HepG2 (cell line): ENCODE measurements around the gene SLAIN2. TPM values are rescaled to one million over a fixed set of nuclear protein-coding genes. Genes with fewer than 3 reads are reported as not detected.

Experiments
- CHD4 ChIP-seq: fragments of 200-600 bp; sonication (generic); IDR thresholded peaks from 2 replicates; pipeline ENCODE4 v1.7.0; 2017; ENCODE audit warnings: mild to moderate bottlenecking, low read length, borderline replicate concordance
- GLI4 ChIP-seq: sonication (generic); formaldehyde crosslinking; IDR thresholded peaks from 2 replicates; pipeline ENCODE4 v1.5.1; 2020; ENCODE audit warnings: missing genetic modification reagents, mild to moderate bottlenecking, moderate library complexity, borderline replicate concordance
- KDM2A ChIP-seq: sonication (generic); formaldehyde crosslinking; IDR thresholded peaks from 2 replicates; pipeline ENCODE4 v1.4.0; 2020; ENCODE audit warnings: low read depth, missing genetic modification reagents, borderline replicate concordance
- NR3C1 ChIP-seq: sonication (generic); formaldehyde crosslinking; IDR thresholded peaks from 2 replicates; pipeline ENCODE4 v1.4.0; 2020; ENCODE audit warnings: missing genetic modification reagents
- PAXIP1 ChIP-seq: sonication (generic); formaldehyde crosslinking; conservative IDR thresholded peaks from 2 replicates; pipeline ENCODE4 v1.4.0; 2020; ENCODE audit warnings: mild to moderate bottlenecking, missing genetic modification reagents, moderate library complexity
- POGK ChIP-seq: sonication (generic); formaldehyde crosslinking; conservative IDR thresholded peaks from 2 replicates; pipeline ENCODE4 v1.8.0; 2022; ENCODE audit warnings: mild to moderate bottlenecking, moderate library complexity, missing genetic modification reagents
- POGZ ChIP-seq: sonication (generic); formaldehyde crosslinking; IDR thresholded peaks from 2 replicates; pipeline ENCODE4 v1.4.0; 2020; ENCODE audit warnings: mild to moderate bottlenecking, missing genetic modification reagents
- POLR2A ChIP-seq, 2 experiments: IDR thresholded peaks; 2 replicates each; pipeline ENCODE4 v1.6.1; 2011; ENCODE audit warnings: low read depth in 2 of 2, low read length in 2 of 2, mild to moderate bottlenecking in 1 of 2, moderate library complexity in 1 of 2; ENCODE audit not compliant: insufficient read depth in 1 of 2
- SP5 ChIP-seq: IDR thresholded peaks from 2 replicates; pipeline ENCODE4 v1.6.1; 2016; ENCODE audit warnings: low read depth, borderline replicate concordance
- SPEN ChIP-seq: sonication (generic); formaldehyde crosslinking; IDR thresholded peaks from 2 replicates; pipeline ENCODE4 v1.5.1; 2020; ENCODE audit warnings: low read depth, mild to moderate bottlenecking, missing genetic modification reagents
- SRSF9 ChIP-seq: fragments of 200-400 bp; formaldehyde crosslinking; IDR thresholded peaks from 2 replicates; pipeline ENCODE4 v1.6.1; 2018; ENCODE audit warnings: borderline replicate concordance, mild to moderate bottlenecking, low read depth, low read length; ENCODE audit not compliant: insufficient read depth, poor library complexity, severe bottlenecking
- THAP7 ChIP-seq: sonication (generic); formaldehyde crosslinking; IDR thresholded peaks from 2 replicates; pipeline ENCODE4 v1.8.1; 2023; ENCODE audit warnings: mild to moderate bottlenecking, missing genetic modification reagents
- ZBTB10 ChIP-seq: sonication (generic); formaldehyde crosslinking; IDR thresholded peaks from 2 replicates; pipeline ENCODE4 v1.4.0; 2020; ENCODE audit warnings: missing genetic modification reagents, borderline replicate concordance
- ZBTB37 ChIP-seq: sonication (generic); formaldehyde crosslinking; IDR thresholded peaks from 2 replicates; pipeline ENCODE4 v1.4.0; 2020; ENCODE audit warnings: mild to moderate bottlenecking, missing genetic modification reagents
- ZEB1 ChIP-seq: IDR thresholded peaks from 2 replicates; pipeline ENCODE4 v1.6.1; 2012; ENCODE audit warnings: mild to moderate bottlenecking, low read depth, inconsistent platforms; ENCODE audit not compliant: insufficient replicate concordance
- ZNF460 ChIP-seq: sonication (generic); formaldehyde crosslinking; IDR thresholded peaks from 2 replicates; pipeline ENCODE4 v1.5.1; 2020; ENCODE audit warnings: missing genetic modification reagents, mild to moderate bottlenecking, borderline replicate concordance
- ZNF883 ChIP-seq: sonication (generic); formaldehyde crosslinking; IDR thresholded peaks from 2 replicates; pipeline ENCODE4 v1.5.1; 2020; ENCODE audit warnings: mild to moderate bottlenecking, missing genetic modification reagents; ENCODE audit errors: not compliant biosample characterization
- polyA plus RNA-seq, 8 experiments: library from polyadenylated mRNA; depleted of rRNA in 3 of 8; stranded (reverse) in 7 of 8; unstranded in 1 of 8; fragments of >200 nt; fragmentation: Illumina TruSeq in 4 of 8; extraction: Trizol in 4 of 8; gene quantifications; 2 replicates each; pipeline versions ENCODE4 v1.2.1 to v1.2.3, GENCODE V29; 2011 to 2016; ENCODE audit warnings: low read depth in 4 of 8, missing spikeins in 1 of 8, mixed read lengths in 1 of 8; ENCODE audit not compliant: insufficient read depth in 1 of 8
- total RNA-seq, 5 experiments: library from RNA; depleted of rRNA; stranded (reverse); fragments of >200 nt; fragmentation: Illumina TruSeq; extraction: Trizol; gene quantifications; 2 replicates each; pipeline ENCODE4 v1.2.3, GENCODE V29; 2016; ENCODE audit warnings: low read depth in 1 of 5

The SLAIN2 gene
- total and polyA plus RNA-seq, 2 of the 13 experiments (the other 11 are each of a cell fraction or from before 2014, with no cell fraction given), result 20.7 to 22.5 TPM

GRCh38 chr4:48341776-48342605, 662 bp downstream of the SLAIN2 start (continued):
- TF ChIP-seq ZBTB10 (CRISPR knock-in tag), result peak; percentile 2; the same call in 1 of the 2 replicates
- no peak for TF ChIP-seq CHD4
- 0 out of 2 replicates have a peak, but pooled peaks have one; percentile 16 for TF ChIP-seq KDM2A (CRISPR knock-in tag)
- peak; percentile 71 for TF ChIP-seq ZNF883 (CRISPR knock-in tag)
- TF ChIP-seq ZEB1, result no peak
- no peak for TF ChIP-seq NR3C1 (CRISPR knock-in tag)
- TF ChIP-seq POGK (CRISPR knock-in tag), result no peak; the same call in 1 of the 2 replicates
- TF ChIP-seq ZNF460 (CRISPR knock-in tag), result no peak
- TF ChIP-seq PAXIP1, result peak; percentile 29; the same call in 1 of the 2 replicates
- TF ChIP-seq SP5, result 0 out of 2 replicates have a peak, but pooled peaks have one; percentile 38
- no peak for TF ChIP-seq POGZ (CRISPR knock-in tag)
- TF ChIP-seq SPEN, result peak; percentile 12; the same call in 1 of the 2 replicates
- TF ChIP-seq SRSF9, result no peak
- TF ChIP-seq ZBTB37 (CRISPR knock-in tag), result no peak
- TF ChIP-seq GLI4 (CRISPR knock-in tag), result no peak; the same call in 1 of the 2 replicates
- TF ChIP-seq POLR2A (IDR thresholded peaks at IDR 0.05; ENCODE audit: insufficient read depth in 1 of 2, low read depth in 2 of 2, low read length in 2 of 2), result peak in 1 of 2 experiments; percentile 26; a peak in 3 of 4 replicates
- 0 out of 2 replicates have a peak, but pooled peaks have one; percentile 52 for TF ChIP-seq THAP7 (CRISPR knock-in tag)
